NCI-H2196 (cell line): Measurements from ENCODE around the gene BNC2.

Experiments used
- DNase-seq: peaks from one replicate; lab custom pipeline; 2025; ENCODE audit not compliant: unreplicated experiment; lab: John Stamatoyannopoulos, UW

The BNC2 gene

GRCh38 chr9:16386827-16387077 lies 483.7 kb downstream of the BNC2 start:
- no peak for DNase-seq

- DNase-seq: no peak
Observed at GRCh38 chr9:16386007-16386826, 484.3 kb downstream of the BNC2 start.

- no peak for DNase-seq
Observed at GRCh38 chr9:16385590-16385989, 484.9 kb downstream of the BNC2 start.

GRCh38 chr9:16384993-16385392 lies 485.5 kb downstream of the BNC2 start:
- DNase-seq: no peak

- no peak for DNase-seq
Observed at GRCh38 chr9:16377311-16377710, 493.2 kb downstream of the BNC2 start.

GRCh38 chr9:16371306-16371705 lies 499.2 kb downstream of the BNC2 start:
- no peak for DNase-seq

- DNase-seq: no peak
Observed at GRCh38 chr9:16370647-16371046, 499.8 kb downstream of the BNC2 start.

GRCh38 chr9:16369427-16369826 lies 501.0 kb downstream of the BNC2 start:
- DNase-seq: no peak

GRCh38 chr9:16368237-16369087 lies 502.0 kb downstream of the BNC2 start:
- peak; percentile 21 for DNase-seq

GRCh38 chr9:16367605-16368231 lies 502.8 kb downstream of the BNC2 start:
- DNase-seq: no peak

- DNase-seq: no peak
Observed at GRCh38 chr9:16364347-16364746, 506.1 kb downstream of the BNC2 start.

- no peak for DNase-seq
Observed at GRCh38 chr9:16363916-16364315, 506.6 kb downstream of the BNC2 start.

GRCh38 chr9:16363073-16363781 lies 507.2 kb downstream of the BNC2 start:
- DNase-seq: no peak

GRCh38 chr9:16361939-16362338 lies 508.5 kb downstream of the BNC2 start:
- DNase-seq: no peak

GRCh38 chr9:16361118-16361517 lies 509.4 kb downstream of the BNC2 start:
- no peak for DNase-seq

- no peak for DNase-seq
Observed at GRCh38 chr9:16360247-16360646, 510.2 kb downstream of the BNC2 start.
